ENCODE measurements around the gene LDB2. TPM values are rescaled to one million over a fixed set of nuclear protein-coding genes. Genes with fewer than 3 reads are reported as not detected.

The LDB2 gene
- polyA plus RNA-seq, 3 donors = not detected

GRCh38 chr4:16826406-16826910 is 72.0 kb downstream of the LDB2 start:
- Mint-ChIP-seq H3K4me3 (no peak overlapping the region), H3K27ac (no peak overlapping the region), H3K4me1 (no peaks in the 10 kb centered on the region), H3K9me3 (peaks cover 0 to 2% (median under 1%) of the 10 kb centered on the region in 7 donors), H3K27me3 (ENCODE audit: low read depth in 3 of 3) (peaks cover 1 to 2% (median 2%) of the 10 kb centered on the region in 3 donors), H3K36me3 (no peaks in the 10 kb centered on the region)
- H3K27me3 ChIP-seq (ENCODE audit: control insufficient read depth in 2 of 2, insufficient read depth in 2 of 2, low read length in 2 of 2) = no peaks in the 10 kb centered on the region
- H3K9me3 ChIP-seq (replicated peaks in 1 of 2; ENCODE audit: control insufficient read depth in 1 of 2, insufficient read depth in 1 of 2, low read length in 2 of 2) = no peaks in the 10 kb centered on the region
- 100% methylated on average over 1 of the region's 3 CpGs for whole genome bisulfite sequencing (ENCODE audit: insufficient coverage)
- no peak overlapping the region for H3K9ac ChIP-seq (ENCODE audit: insufficient read depth, low read length, poor library complexity, severe bottlenecking)
- TF ChIP-seq, protein P1, sequence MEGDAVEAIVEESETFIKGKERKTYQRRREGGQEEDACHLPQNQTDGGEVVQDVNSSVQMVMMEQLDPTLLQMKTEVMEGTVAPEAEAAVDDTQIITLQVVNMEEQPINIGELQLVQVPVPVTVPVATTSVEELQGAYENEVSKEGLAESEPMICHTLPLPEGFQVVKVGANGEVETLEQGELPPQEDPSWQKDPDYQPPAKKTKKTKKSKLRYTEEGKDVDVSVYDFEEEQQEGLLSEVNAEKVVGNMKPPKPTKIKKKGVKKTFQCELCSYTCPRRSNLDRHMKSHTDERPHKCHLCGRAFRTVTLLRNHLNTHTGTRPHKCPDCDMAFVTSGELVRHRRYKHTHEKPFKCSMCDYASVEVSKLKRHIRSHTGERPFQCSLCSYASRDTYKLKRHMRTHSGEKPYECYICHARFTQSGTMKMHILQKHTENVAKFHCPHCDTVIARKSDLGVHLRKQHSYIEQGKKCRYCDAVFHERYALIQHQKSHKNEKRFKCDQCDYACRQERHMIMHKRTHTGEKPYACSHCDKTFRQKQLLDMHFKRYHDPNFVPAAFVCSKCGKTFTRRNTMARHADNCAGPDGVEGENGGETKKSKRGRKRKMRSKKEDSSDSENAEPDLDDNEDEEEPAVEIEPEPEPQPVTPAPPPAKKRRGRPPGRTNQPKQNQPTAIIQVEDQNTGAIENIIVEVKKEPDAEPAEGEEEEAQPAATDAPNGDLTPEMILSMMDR (IDR thresholded peaks at IDR 0.05) = no peak
- no peak overlapping the region for H2AFZ ChIP-seq (ENCODE audit: insufficient read depth, low read depth, low read length, poor library complexity, severe bottlenecking)
- intact Hi-C loops (cut with micrococcal nuclease) = no loop called here
- H4K20me1 ChIP-seq (ENCODE audit: insufficient read depth, low read length) = no peaks in the 10 kb centered on the region
- H3K36me3 ChIP-seq (replicated peaks in 1 of 2; ENCODE audit: control insufficient read depth in 1 of 2, insufficient read depth in 2 of 2, low read length in 2 of 2) = no peaks in the 10 kb centered on the region
- H3K4me3 ChIP-seq (replicated peaks in 1 of 3; ENCODE audit: low read depth in 2 of 3, low read length in 3 of 3) = no peak overlapping the region
- H3K4me2 ChIP-seq (replicated peaks; ENCODE audit: extremely low read depth, low read length, poor library complexity, severe bottlenecking) = no peak overlapping the region
- no peaks in the 10 kb centered on the region for H3K79me2 ChIP-seq (ENCODE audit: insufficient read depth, low read length)
- DNase-seq = no peak
- H3K4me1 ChIP-seq (ENCODE audit: control insufficient read depth in 1 of 2, insufficient read depth in 2 of 2, low read length in 2 of 2) = no peaks in the 10 kb centered on the region
- no peak overlapping the region for H3K27ac ChIP-seq (ENCODE audit: low read depth in 1 of 2, low read length in 2 of 2)

GRCh38 chr4:16824278-16824806 is 74.1 kb downstream of the LDB2 start:
- no peak overlapping the region for H3K4me3 Mint-ChIP-seq
- no peak overlapping the region for H3K27ac ChIP-seq (ENCODE audit: low read depth in 1 of 2, low read length in 2 of 2)
- H4K20me1 ChIP-seq (ENCODE audit: insufficient read depth, low read length) = no peaks in the 10 kb centered on the region
- H3K36me3 ChIP-seq (replicated peaks in 1 of 2; ENCODE audit: control insufficient read depth in 1 of 2, insufficient read depth in 2 of 2, low read length in 2 of 2) = no peaks in the 10 kb centered on the region
- TF ChIP-seq, protein P1 (IDR thresholded peaks at IDR 0.05) = no peak
- H3K9me3 ChIP-seq (replicated peaks in 1 of 2; ENCODE audit: control insufficient read depth in 1 of 2, insufficient read depth in 1 of 2, low read length in 2 of 2) = no peaks in the 10 kb centered on the region
- H3K4me2 ChIP-seq (replicated peaks; ENCODE audit: extremely low read depth, low read length, poor library complexity, severe bottlenecking) = no peak overlapping the region
- peaks cover 0 to 2% (median 2%) of the 10 kb centered on the region in 3 donors for H3K27me3 Mint-ChIP-seq (ENCODE audit: low read depth in 3 of 3)
- H3K27ac Mint-ChIP-seq = no peak overlapping the region
- H3K36me3 Mint-ChIP-seq = no peaks in the 10 kb centered on the region
- H3K4me1 ChIP-seq (ENCODE audit: control insufficient read depth in 1 of 2, insufficient read depth in 2 of 2, low read length in 2 of 2) = no peaks in the 10 kb centered on the region
- no peak overlapping the region for H2AFZ ChIP-seq (ENCODE audit: insufficient read depth, low read depth, low read length, poor library complexity, severe bottlenecking)
- no peaks in the 10 kb centered on the region for H3K27me3 ChIP-seq (ENCODE audit: control insufficient read depth in 2 of 2, insufficient read depth in 2 of 2, low read length in 2 of 2)
- 100% methylated on average over 1 of the region's 4 CpGs for WGBS (ENCODE audit: insufficient coverage)
- H3K4me3 ChIP-seq (replicated peaks in 1 of 3; ENCODE audit: low read depth in 2 of 3, low read length in 3 of 3) = no peak overlapping the region
- no peak for DNase-seq
- intact Hi-C loops (cut with micrococcal nuclease) = no loop called here
- no peak overlapping the region for H3K9ac ChIP-seq (ENCODE audit: insufficient read depth, low read length, poor library complexity, severe bottlenecking)
- H3K79me2 ChIP-seq (ENCODE audit: insufficient read depth, low read length) = no peaks in the 10 kb centered on the region
- no peaks in the 10 kb centered on the region for H3K4me1 Mint-ChIP-seq
- peaks cover 0 to 3% (median 1%) of the 10 kb centered on the region in 7 donors for H3K9me3 Mint-ChIP-seq

All from CD14-positive monocyte (primary cell).